Lower lobe of right lung (tissue), 2 donors: ENCODE results near the gene ATXN7. TPM values are rescaled to one million over a fixed set of nuclear protein-coding genes. Genes with fewer than 3 reads are reported as not detected.

ENCODE experiments used
- ATAC-seq, 2 donors: fragments of 200-7000 bp; cut with Tn5 transposase; one replicate each; pipeline ENCODE4 v1.9.1; 2020 to 2022; ENCODE audit warnings: mild to moderate bottlenecking in 2 of 2, moderate library complexity in 2 of 2
- DNase-seq: peaks from one replicate; pipeline ENCODE4 v3.0.0-alpha.2; 2020
- H3K27ac ChIP-seq: fragments of 200-600 bp; one replicate; pipeline ENCODE4 v1.8.0; 2022
- H3K27me3 ChIP-seq: fragments of 200-600 bp; one replicate; pipeline ENCODE4 v1.8.0; 2022; ENCODE audit warnings: low read depth
- H3K36me3 ChIP-seq: fragments of 200-600 bp; one replicate; pipeline ENCODE4 v1.8.0; 2022; ENCODE audit warnings: mild to moderate bottlenecking
- H3K4me1 ChIP-seq: fragments of 200-600 bp; one replicate; pipeline ENCODE4 v1.8.0; 2022
- H3K4me3 ChIP-seq: fragments of 200-600 bp; one replicate; pipeline ENCODE4 v1.8.0; 2022; ENCODE audit warnings: mild to moderate bottlenecking
- H3K9me3 ChIP-seq: fragments of 200-600 bp; one replicate; pipeline ENCODE4 v1.8.0; 2022
- CTCF ChIP-seq: fragments of 200-600 bp; IDR thresholded peaks from one replicate; pipeline ENCODE4 v1.8.0; 2022; ENCODE audit warnings: antibody characterized with exemption, mild to moderate bottlenecking
- intact Hi-C: fragments of 100-400 bp; cut with DNase I; formaldehyde crosslinking; loops from one replicate; pipeline ENCODE4 v1.11.0; 2022
- long read RNA-seq: library from polyadenylated mRNA; unstranded; transcript quantifications from one replicate; pipeline ENCODE4 v2.0.0, GENCODE V29; 2021
- total RNA-seq: library from RNA; stranded (reverse); fragmentation: NEBNext Ultra II Directional; extraction: Animal tissue kit (Norgen Biotek cat#: 25700); gene quantifications from one replicate; pipeline ENCODE4 v1.2.1, GENCODE V29; 2021
- donor health status: DM: no; HTN: yes; CAD: no; lungs with severe emphysema.

ATXN7 gene, protein sequence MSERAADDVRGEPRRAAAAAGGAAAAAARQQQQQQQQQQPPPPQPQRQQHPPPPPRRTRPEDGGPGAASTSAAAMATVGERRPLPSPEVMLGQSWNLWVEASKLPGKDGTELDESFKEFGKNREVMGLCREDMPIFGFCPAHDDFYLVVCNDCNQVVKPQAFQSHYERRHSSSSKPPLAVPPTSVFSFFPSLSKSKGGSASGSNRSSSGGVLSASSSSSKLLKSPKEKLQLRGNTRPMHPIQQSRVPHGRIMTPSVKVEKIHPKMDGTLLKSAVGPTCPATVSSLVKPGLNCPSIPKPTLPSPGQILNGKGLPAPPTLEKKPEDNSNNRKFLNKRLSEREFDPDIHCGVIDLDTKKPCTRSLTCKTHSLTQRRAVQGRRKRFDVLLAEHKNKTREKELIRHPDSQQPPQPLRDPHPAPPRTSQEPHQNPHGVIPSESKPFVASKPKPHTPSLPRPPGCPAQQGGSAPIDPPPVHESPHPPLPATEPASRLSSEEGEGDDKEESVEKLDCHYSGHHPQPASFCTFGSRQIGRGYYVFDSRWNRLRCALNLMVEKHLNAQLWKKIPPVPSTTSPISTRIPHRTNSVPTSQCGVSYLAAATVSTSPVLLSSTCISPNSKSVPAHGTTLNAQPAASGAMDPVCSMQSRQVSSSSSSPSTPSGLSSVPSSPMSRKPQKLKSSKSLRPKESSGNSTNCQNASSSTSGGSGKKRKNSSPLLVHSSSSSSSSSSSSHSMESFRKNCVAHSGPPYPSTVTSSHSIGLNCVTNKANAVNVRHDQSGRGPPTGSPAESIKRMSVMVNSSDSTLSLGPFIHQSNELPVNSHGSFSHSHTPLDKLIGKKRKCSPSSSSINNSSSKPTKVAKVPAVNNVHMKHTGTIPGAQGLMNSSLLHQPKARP
- 37.3 TPM for total RNA-seq
- long read RNA-seq, transcript ATXN7-211 (1 exons, 3,268 nt), result major isoform, 7 of 12 reads
- long read RNA-seq, partial matches to known transcripts, result 4 of 12 reads
- long read RNA-seq, other reads (novel, unspliced or antisense), result 1 of 12 reads

DNA sequence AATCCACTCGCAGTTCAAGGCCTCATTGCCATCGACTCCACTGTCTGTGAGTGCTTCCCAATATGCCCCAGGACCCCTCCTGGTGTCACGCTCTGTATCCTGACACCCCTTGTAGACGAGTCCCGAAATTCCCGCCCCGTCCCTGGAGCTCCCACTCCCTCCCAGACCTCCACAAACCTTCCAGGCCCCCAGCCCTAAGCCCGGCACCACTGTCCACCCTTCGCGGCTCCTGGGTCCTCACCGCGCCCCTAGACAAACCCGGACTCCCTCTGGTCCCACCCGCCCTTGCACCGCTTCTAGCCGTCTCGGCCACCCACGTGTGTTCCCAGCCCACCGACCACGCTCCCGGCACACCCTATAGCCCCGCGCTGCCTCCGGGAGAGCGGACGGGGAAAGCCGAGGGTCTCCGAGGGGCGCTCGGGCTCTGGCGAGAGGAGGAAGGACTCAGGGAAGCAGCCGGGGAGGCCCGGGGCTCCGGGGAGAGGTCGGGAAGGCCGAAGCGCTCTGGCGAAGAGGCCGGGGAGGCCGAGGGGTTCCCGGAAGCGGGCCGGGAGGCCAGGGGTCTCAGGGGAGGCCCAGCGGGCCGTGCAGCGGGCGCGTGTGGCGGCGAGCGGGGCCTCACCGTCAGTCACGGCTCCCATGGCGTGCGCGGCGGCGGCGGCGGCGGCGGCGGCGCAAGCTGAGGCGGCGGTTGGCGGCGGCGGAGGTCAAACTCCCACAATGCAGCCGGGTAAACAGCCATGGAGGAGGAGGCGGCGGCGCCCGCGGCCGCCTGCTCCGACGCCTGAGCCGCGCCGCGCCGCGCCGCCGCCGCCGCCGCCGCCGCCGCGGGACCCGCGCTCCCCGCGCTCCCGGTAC, at the start of gene ATXN7, which contains the start of gene THOC7:
Gene ATXN7 (plus strand): TSS at position 718 of the 858 bp plus-strand sequence. CDS start 48,732 bp downstream, outside the sequence.
Gene THOC7 (minus strand): TSS at position 656 of the 858 bp plus-strand sequence. CDS start 15 bp downstream, at position 641.
- ATAC-seq (peak; percentile 89 to 91), DNase-seq (peak; percentile 83)
- peak within 1 kb of the TSS; percentile 86 for H3K4me3 ChIP-seq
- intact Hi-C loops, result no loop called here
- peak within 1 kb of the TSS; percentile 93 for H3K27ac ChIP-seq
- no peaks in the 10 kb centered on the region for H3K36me3 ChIP-seq
- H3K4me1 ChIP-seq, result peaks cover 19% of the 10 kb centered on the region
- H3K27me3 ChIP-seq, result no peaks in the 10 kb centered on the region
- no peak for TF ChIP-seq CTCF
- H3K9me3 ChIP-seq, result no peaks in the 10 kb centered on the region

DNA sequence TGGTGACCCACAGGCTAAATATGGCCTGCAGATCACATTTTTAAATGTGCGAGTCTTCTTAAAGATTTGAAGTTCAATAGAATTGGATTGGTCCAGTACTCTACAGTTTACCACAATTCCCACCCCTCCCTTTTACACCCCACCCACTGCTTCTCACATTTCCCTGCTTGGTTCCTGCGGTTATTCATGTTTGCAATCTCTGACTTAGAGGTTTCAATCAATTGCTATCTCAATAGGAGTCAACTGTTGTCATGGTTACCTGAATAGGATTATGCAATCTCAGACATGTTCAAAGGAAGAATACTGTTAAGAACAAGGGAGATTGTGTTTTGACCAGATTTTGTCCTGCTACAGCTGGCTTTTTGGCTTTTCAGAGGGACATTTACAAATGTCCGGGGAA, 49.4 kb upstream of the ATXN7 start:
- Histone ChIP-seq H3K9me3 (no peaks in the 10 kb centered on the region), H3K27me3 (no peaks in the 10 kb centered on the region), H3K27ac (no peak overlapping the region), H3K4me1 (no peaks in the 10 kb centered on the region), H3K4me3 (no peak overlapping the region), H3K36me3 (no peaks in the 10 kb centered on the region)
- TF ChIP-seq CTCF, result no peak
- no peak for ATAC-seq
- no peak for DNase-seq
- intact Hi-C loops, result no loop called here

DNA sequence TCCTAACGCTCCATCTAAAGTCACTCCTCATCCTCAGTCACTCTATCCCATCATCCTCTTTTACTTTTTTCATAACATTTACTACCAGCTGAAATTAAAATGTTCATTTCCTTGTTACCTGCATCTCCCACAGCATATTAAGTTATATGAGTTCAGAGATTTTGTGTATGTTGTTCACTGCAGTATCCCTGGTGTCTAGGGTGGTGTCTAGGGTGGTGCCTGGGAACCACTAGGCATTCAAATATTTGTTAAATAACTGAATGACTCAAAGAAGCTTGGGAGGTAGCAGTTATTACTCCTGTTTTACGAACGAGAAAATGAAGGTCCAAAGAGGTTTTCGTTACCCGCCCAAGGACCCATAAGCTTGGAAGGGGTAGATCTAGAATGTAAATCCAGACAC, 46.4 kb upstream of the ATXN7 start:
- no peaks in the 10 kb centered on the region for H3K36me3 ChIP-seq
- H3K9me3 ChIP-seq, result no peaks in the 10 kb centered on the region
- no peak for ATAC-seq
- no peak overlapping the region for H3K4me3 ChIP-seq
- intact Hi-C loops, result loop anchor here (5.0 kb wide), 1 partner anchor 465 kb away; no protein-coding TSS in a partner anchor
- no peak for DNase-seq
- no peaks in the 10 kb centered on the region for H3K27me3 ChIP-seq
- no peak overlapping the region for H3K27ac ChIP-seq
- no peaks in the 10 kb centered on the region for H3K4me1 ChIP-seq
- TF ChIP-seq CTCF, result no peak

DNA sequence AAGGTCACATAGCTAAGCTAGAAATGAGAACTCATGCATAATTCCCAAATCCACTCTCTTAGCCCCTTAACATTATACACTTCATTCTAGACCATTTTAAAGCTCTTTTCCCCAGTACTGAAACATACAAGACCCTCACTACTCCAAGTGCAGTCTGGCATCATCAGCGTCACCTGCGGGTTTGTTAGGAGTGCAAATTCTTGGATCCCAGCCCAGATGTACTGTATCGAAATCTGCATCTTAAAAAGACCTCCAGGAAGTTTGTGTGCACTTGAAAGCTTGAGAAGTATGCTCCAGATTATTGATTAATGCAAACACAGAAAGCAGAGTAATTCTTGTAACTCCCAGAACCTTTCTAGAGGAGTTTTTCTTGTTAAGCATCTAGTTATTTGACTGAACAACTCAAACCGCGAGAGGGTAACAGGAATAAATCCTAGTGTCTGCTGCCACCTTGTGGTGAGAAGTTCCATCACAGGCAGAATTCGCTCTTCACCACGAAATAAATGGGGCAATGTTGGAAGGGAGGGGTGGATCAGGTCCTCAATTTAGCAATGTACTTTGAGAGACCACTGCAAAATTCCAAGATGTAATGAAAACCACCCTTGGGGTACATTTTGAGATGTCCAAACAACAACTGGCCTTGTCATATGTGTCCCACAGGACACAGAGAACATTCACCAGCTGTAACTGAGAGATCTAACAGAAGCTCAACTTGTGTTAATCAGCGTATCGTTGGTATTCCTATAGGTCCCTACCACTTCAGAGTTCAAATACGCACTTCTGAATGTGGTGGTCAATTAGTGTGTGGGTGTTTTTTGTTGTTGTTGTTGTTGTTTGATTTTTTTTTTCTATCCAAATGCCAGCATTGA, 45.2 kb upstream of the ATXN7 start:
- Histone ChIP-seq H3K27me3 (no peaks in the 10 kb centered on the region), H3K4me1 (no peaks in the 10 kb centered on the region), H3K4me3 (no peak overlapping the region), H3K36me3 (no peaks in the 10 kb centered on the region), H3K9me3 (no peaks in the 10 kb centered on the region), H3K27ac (no peak overlapping the region)
- DNase-seq, result no peak
- intact Hi-C loops, result loop anchor here (5.0 kb wide), 1 partner anchor 466 kb away; no protein-coding TSS in a partner anchor
- peak; percentile 77 to 83 for ATAC-seq
- TF ChIP-seq CTCF, result peak; percentile 86
